ENCODE data around the gene PGS1. TPM values are rescaled to one million over a fixed set of nuclear protein-coding genes. Genes with fewer than 3 reads are reported as not detected.

PGS1 gene
- total RNA-seq, 4 donors from 2014 or later = 25.4 to 63.9 (median 38.4) TPM

- no peak for TF ChIP-seq CTCF (IDR thresholded peaks at IDR 0.05; ENCODE audit: low read depth)
Measured at GRCh38 chr17:78422872-78423588, 44.6 kb downstream of the PGS1 start.

- no peak for TF ChIP-seq CTCF (IDR thresholded peaks at IDR 0.05; ENCODE audit: low read depth)
Measured at GRCh38 chr17:78423961-78424675, 45.7 kb downstream of the PGS1 start.

- no peak for TF ChIP-seq CTCF (IDR thresholded peaks at IDR 0.05; ENCODE audit: low read depth)
Measured at GRCh38 chr17:78425429-78425828, 47.0 kb downstream of the PGS1 start.

GRCh38 chr17:78426293-78426879 lies 47.9 kb downstream of the PGS1 start:
- no peak for TF ChIP-seq CTCF (IDR thresholded peaks at IDR 0.05; ENCODE audit: low read depth)

GRCh38 chr17:78427140-78427539 lies 48.7 kb downstream of the PGS1 start:
- TF ChIP-seq CTCF (IDR thresholded peaks at IDR 0.05; ENCODE audit: low read depth) = no peak

- TF ChIP-seq CTCF (IDR thresholded peaks at IDR 0.05; ENCODE audit: low read depth) = no peak
Measured at GRCh38 chr17:78428025-78428575, 49.7 kb downstream of the PGS1 start.

All from subcutaneous adipose tissue (tissue), 4 donors.